A673 (cell line): ENCODE data around the gene RUFY2. TPM values are rescaled to one million over a fixed set of nuclear protein-coding genes. Genes with fewer than 3 reads are reported as not detected.

ENCODE experiments used
- total RNA-seq: library from RNA; stranded (reverse); gene quantifications from 2 replicates; pipeline ENCODE4 v1.2.3, GENCODE V29; 2021

Gene RUFY2
- total RNA-seq, 1 experiment from 2014 or later: 25.8 TPM

Other genes with a start within 250 kb of the RUFY2 start
- not detected in 2 replicates for gene ATOH7, start 175.2 kb downstream of the RUFY2 start, total RNA-seq
- gene HNRNPH3, start 75.2 kb downstream of the RUFY2 start, total RNA-seq: 237 and 251 TPM in 2 replicates
- gene PBLD, start 74.3 kb downstream of the RUFY2 start, total RNA-seq: 4.9 and 6.2 TPM in 2 replicates
- gene DNA2, start 64.7 kb upstream of the RUFY2 start, total RNA-seq: 48.7 and 51.9 TPM in 2 replicates
- gene SLC25A16, start 120.2 kb upstream of the RUFY2 start, total RNA-seq: 17.9 and 19.1 TPM in 2 replicates
- 15.2 and 17.4 TPM in 2 replicates for gene TET1, start 153.1 kb upstream of the RUFY2 start, total RNA-seq